Prostate gland (tissue), 2 donors: ENCODE measurements around the gene POLDIP3. TPM values are rescaled to one million over a fixed set of nuclear protein-coding genes. Genes with fewer than 3 reads are reported as not detected.
A peak's percentile ranks its signal among the peaks of the same experiment; 100 is the strongest.
"Not testable (repeated sequence)": the region's sequence is repeated elsewhere in the genome, so short reads cannot be mapped to it uniquely, and the experiment has no call there.

Experiments
- DNase-seq: peaks from one replicate; pipeline ENCODE4 v3.0.0-alpha.2; 2019; ENCODE audit warnings: low spot score
- H3K27ac ChIP-seq, 2 donors: fragments of 200-600 bp; sonication (generic); 2 replicates each; pipeline ENCODE4 v1.5.1; 2017 to 2019
- H3K27me3 ChIP-seq: fragments of 200-600 bp; sonication (generic); replicated peaks from 2 replicates; pipeline ENCODE4 v1.5.1; 2019; ENCODE audit not compliant: insufficient read depth
- H3K36me3 ChIP-seq, 2 donors: fragments of 200-600 bp; sonication (generic); 1 replicate in 1 of 2; 2 replicates in 1 of 2; pipeline versions ENCODE4 v1.5.1 to v1.8.1; 2017 to 2019
- H3K4me1 ChIP-seq: fragments of 200-600 bp; sonication (generic); replicated peaks from 2 replicates; pipeline ENCODE4 v1.5.1; 2019
- H3K4me3 ChIP-seq, 2 donors: fragments of 200-600 bp; sonication (generic); 2 replicates each; pipeline ENCODE4 v1.5.1; 2017 to 2019
- H3K9me3 ChIP-seq: fragments of 200-600 bp; sonication (generic); 2 replicates; pipeline ENCODE4 v1.5.1; 2017
- POLR2A ChIP-seq: fragments of 450-650 bp; IDR thresholded peaks from one replicate; pipeline ENCODE4 v1.6.1; 2016; ENCODE audit warnings: antibody characterized with exemption, mild to moderate bottlenecking
- POLR2AphosphoS5 ChIP-seq: sonication (generic); formaldehyde crosslinking; IDR thresholded peaks from one replicate; pipeline ENCODE4 v1.6.1; 2017; ENCODE audit warnings: antibody characterized with exemption
- WGBS: methylation state at CpG from one replicate; pipeline ENCODE4 v1.1.5; 2018; 5-methylcytosine and 5-hydroxymethylcytosine counted together
- intact Hi-C: fragments of 100-400 bp; cut with DNase I; formaldehyde crosslinking; loops from one replicate; pipeline ENCODE4 v1.14.2; 2022
- total RNA-seq, 2 donors: library from RNA; depleted of rRNA; stranded (reverse); fragments of >200 nt; gene quantifications; one replicate each; pipeline ENCODE4 v1.1.0, GENCODE V29; 2016
- TF ChIP-seq, protein P1 (sequence below), 4 experiments: fragments of 200-600 bp in 2 of 4; fragments of 450-650 bp in 2 of 4; sonication (generic) in 2 of 4; IDR thresholded peaks; 1 replicate in 3 of 4; 2 replicates in 1 of 4; pipeline ENCODE4 v1.5.1; 2016 to 2019; ENCODE audit warnings: antibody characterized with exemption in 4 of 4, mild to moderate bottlenecking in 2 of 4, moderate library complexity in 2 of 4

Gene POLDIP3
- total RNA-seq, 2 donors from 2014 or later = 46.4 to 62.6 TPM

GRCh38 chr22:42620084-42620483, 5.4 kb upstream of the POLDIP3 start:
- Histone ChIP-seq H3K27me3 (no peaks in the 10 kb centered on the region), H3K9me3 (no peaks in the 10 kb centered on the region), H3K36me3 (no peaks in the 10 kb centered on the region), H3K27ac (peak overlapping the region; percentile 86 to 91), H3K4me3 (no peak overlapping the region), H3K4me1 (peaks cover 26% of the 10 kb centered on the region)
- 95% methylated on average over 4 of the region's 4 CpGs for WGBS
- DNase-seq = no peak
- TF ChIP-seq, protein P1, sequence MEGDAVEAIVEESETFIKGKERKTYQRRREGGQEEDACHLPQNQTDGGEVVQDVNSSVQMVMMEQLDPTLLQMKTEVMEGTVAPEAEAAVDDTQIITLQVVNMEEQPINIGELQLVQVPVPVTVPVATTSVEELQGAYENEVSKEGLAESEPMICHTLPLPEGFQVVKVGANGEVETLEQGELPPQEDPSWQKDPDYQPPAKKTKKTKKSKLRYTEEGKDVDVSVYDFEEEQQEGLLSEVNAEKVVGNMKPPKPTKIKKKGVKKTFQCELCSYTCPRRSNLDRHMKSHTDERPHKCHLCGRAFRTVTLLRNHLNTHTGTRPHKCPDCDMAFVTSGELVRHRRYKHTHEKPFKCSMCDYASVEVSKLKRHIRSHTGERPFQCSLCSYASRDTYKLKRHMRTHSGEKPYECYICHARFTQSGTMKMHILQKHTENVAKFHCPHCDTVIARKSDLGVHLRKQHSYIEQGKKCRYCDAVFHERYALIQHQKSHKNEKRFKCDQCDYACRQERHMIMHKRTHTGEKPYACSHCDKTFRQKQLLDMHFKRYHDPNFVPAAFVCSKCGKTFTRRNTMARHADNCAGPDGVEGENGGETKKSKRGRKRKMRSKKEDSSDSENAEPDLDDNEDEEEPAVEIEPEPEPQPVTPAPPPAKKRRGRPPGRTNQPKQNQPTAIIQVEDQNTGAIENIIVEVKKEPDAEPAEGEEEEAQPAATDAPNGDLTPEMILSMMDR (IDR thresholded peaks at IDR 0.05) = no peak
- no peak for TF ChIP-seq POLR2AphosphoS5
- TF ChIP-seq POLR2A = no peak
- intact Hi-C loops = no loop called here

GRCh38 chr22:42619261-42620063, 4.8 kb upstream of the POLDIP3 start:
- peak overlapping the region; percentile 86 to 91 for H3K27ac ChIP-seq
- peaks cover 26% of the 10 kb centered on the region for H3K4me1 ChIP-seq
- intact Hi-C loops = no loop called here
- TF ChIP-seq POLR2AphosphoS5 (no peak), POLR2A (no peak)
- TF ChIP-seq, protein P1 (IDR thresholded peaks at IDR 0.05) = no peak
- no peaks in the 10 kb centered on the region for H3K36me3 ChIP-seq
- H3K27me3 ChIP-seq = no peaks in the 10 kb centered on the region
- no peak overlapping the region for H3K4me3 ChIP-seq
- no peak for DNase-seq
- no peaks in the 10 kb centered on the region for H3K9me3 ChIP-seq
- 89% methylated on average over 35 of the region's 35 CpGs for WGBS

DNA sequence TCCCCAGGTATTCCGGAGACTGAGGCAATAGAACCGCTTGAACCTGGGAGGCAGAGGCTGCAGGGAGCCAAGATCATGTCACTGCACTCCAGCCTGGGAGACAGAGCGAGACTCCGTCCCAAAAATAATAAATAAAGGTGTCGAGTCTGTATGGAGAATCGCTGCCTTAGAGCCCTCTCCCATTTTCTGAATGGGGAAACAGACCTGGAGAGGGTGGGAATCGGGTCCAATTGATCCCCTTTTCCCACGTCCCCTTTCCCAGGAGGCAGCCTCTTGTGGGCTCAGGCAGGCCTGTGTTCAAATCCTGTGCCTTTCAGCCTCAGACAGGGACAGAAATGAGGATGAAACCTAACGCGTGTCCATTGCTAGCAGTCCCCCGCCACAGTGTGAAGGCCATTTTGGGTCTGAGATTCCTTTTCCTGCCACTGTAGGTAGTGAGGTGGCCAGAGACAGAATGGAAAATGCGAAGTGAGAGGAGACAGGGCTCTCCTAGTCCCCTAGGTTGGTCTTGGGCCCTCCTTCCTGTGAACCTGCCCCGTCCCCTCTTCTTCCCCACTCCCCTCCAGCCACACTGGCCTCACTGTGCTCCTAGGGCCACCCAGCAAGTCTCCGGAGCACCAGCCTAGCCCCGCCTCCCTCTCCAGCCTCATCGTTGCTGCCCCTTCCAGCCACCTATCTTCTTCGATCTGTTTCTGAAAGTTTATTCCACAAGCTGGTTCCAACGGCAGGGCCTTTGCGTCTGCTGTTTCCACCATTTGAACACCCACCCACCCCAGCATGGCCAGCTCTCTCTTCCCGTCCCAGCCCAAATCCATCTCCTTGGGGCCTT, 2.7 kb upstream of the POLDIP3 start:
- Histone ChIP-seq H3K4me1 (peaks cover 33% of the 10 kb centered on the region), H3K27me3 (no peaks in the 10 kb centered on the region), H3K4me3 (no peak overlapping the region), H3K27ac (peak overlapping the region; percentile 9 to 97), H3K9me3 (no peaks in the 10 kb centered on the region), H3K36me3 (peaks cover 0 to 4% of the 10 kb centered on the region in 2 donors)
- DNase-seq = no peak
- WGBS = 63% methylated on average over 20 of the region's 20 CpGs
- TF ChIP-seq POLR2AphosphoS5 (no peak), POLR2A (no peak)
- TF ChIP-seq, protein P1 (IDR thresholded peaks at IDR 0.05) = no peak
- intact Hi-C loops = no loop called here

DNA sequence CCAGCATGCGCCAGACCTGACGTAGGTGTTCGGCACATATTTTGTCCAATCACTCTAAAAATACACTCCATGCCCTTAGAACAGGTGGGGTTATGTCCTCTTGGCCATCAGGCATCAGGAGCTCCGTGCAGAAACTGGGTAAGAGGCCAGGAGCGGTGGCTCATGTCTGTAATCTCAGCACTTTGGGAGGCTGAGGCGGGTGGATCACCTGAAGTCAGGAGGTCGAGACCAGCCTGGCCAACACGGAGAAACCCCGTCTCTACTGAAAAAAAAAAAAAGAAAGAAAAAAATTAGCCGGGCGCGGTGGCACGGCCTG, 1.1 kb upstream of the POLDIP3 start:
- peak overlapping the region; percentile 97 to 99 for H3K27ac ChIP-seq
- H3K4me1 ChIP-seq = peaks cover 22% of the 10 kb centered on the region
- intact Hi-C loops, DNase-seq, H3K27me3 ChIP-seq, H3K9me3 ChIP-seq, H3K36me3 ChIP-seq: not testable (repeated sequence)
- 9% methylated on average over 13 of the region's 13 CpGs for WGBS
- peak overlapping the region; percentile 4 to 92 for H3K4me3 ChIP-seq

- Histone ChIP-seq H3K36me3 (peaks cover 0 to 4% of the 10 kb centered on the region in 2 donors), H3K9me3 (no peaks in the 10 kb centered on the region), H3K4me3 (peak overlapping the region; percentile 80 to 92), H3K27ac (peak overlapping the region; percentile 97 to 99), H3K4me1 (peaks cover 16% of the 10 kb centered on the region), H3K27me3 (no peaks in the 10 kb centered on the region)
- under 1% methylated on average over 35 of the region's 35 CpGs for WGBS
- TF ChIP-seq POLR2AphosphoS5 (peak; percentile 82), POLR2A (peak; percentile 37)
- TF ChIP-seq, protein P1 (IDR thresholded peaks at IDR 0.05) = peak in 1 of 4 experiments; percentile 8
- intact Hi-C loops = no loop called here
- peak; percentile 77 for DNase-seq
Measured at GRCh38 chr22:42615092-42615859, 593 bp upstream of the POLDIP3 start.
